ENCODE data around the gene REEP6. TPM values are rescaled to one million over a fixed set of nuclear protein-coding genes. Genes with fewer than 3 reads are reported as not detected.

Gene REEP6
- total RNA-seq, 1 experiment from 2014 or later: 10.5 TPM

- H3K4ac ChIP-seq (ENCODE audit: low read depth, low read length): no peak overlapping the region
- no peak overlapping the region for H2BK12ac ChIP-seq (ENCODE audit: insufficient read length, low read depth, low read length)
- no peak overlapping the region for H2AFZ ChIP-seq (ENCODE audit: low read length)
- H4K5ac ChIP-seq (ENCODE audit: insufficient read length, low read depth, low read length): no peak overlapping the region
- no peak overlapping the region for H4K8ac ChIP-seq (replicated peaks; ENCODE audit: insufficient read length, low read depth, low read length)
- no peak overlapping the region for H2BK15ac ChIP-seq (ENCODE audit: low read depth, low read length)
- H3K9me3 Mint-ChIP-seq: peaks cover 0 to 6% of the 10 kb centered on the region in 2 experiments; a peak in 3 of 5 replicates
- H3K4me1 Mint-ChIP-seq: peaks cover 6 to 7% of the 10 kb centered on the region in 2 experiments; a peak in 3 of 4 replicates
- DNase-seq: no peak
- no peak overlapping the region for H3K27ac ChIP-seq (ENCODE audit: insufficient read length, low read depth, low read length)
- TF ChIP-seq CTCF (conservative IDR thresholded peaks at IDR 0.05): no peak
- H3K36me3 Mint-ChIP-seq (ENCODE audit: insufficient read depth in 1 of 3, low read depth in 3 of 3): no peaks in the 10 kb centered on the region
- no peak overlapping the region for H3K4me2 ChIP-seq (ENCODE audit: insufficient read depth, insufficient read length, low read length)
- H4K91ac ChIP-seq (ENCODE audit: insufficient read length, low read depth, low read length): no peak overlapping the region
- H3K18ac ChIP-seq (ENCODE audit: insufficient read length, low read depth, low read length): no peak overlapping the region
- H2BK20ac ChIP-seq (ENCODE audit: low read depth, low read length, poor library complexity, severe bottlenecking): no peak overlapping the region
- no peaks in the 10 kb centered on the region for H3K79me2 ChIP-seq (ENCODE audit: insufficient read depth, low read length)
- no peak overlapping the region for H3K14ac ChIP-seq (ENCODE audit: insufficient read depth, low read length)
- no peaks in the 10 kb centered on the region for H3K9me3 ChIP-seq (ENCODE audit: control insufficient read depth, low read depth, low read length)
- no peak overlapping the region for H3K9ac ChIP-seq (ENCODE audit: extremely low read depth, insufficient read length, low read length)
- no peak overlapping the region for H3K4me3 Mint-ChIP-seq
- no peak overlapping the region for H3K27ac Mint-ChIP-seq
- H3T11ph ChIP-seq (ENCODE audit: low read length): no peak overlapping the region
- no peak overlapping the region for H3K56ac ChIP-seq (ENCODE audit: insufficient read length, low read depth, low read length)
- peaks cover 2% of the 10 kb centered on the region for H3K23me2 ChIP-seq (ENCODE audit: insufficient read length, low read depth, low read length, poor library complexity, severe bottlenecking)
- H3K79me1 ChIP-seq (ENCODE audit: insufficient read depth, low read depth, low read length, poor library complexity, severe bottlenecking): no peaks in the 10 kb centered on the region
- H4K20me1 ChIP-seq (ENCODE audit: control insufficient read depth, insufficient read depth, insufficient read length): peaks cover 3% of the 10 kb centered on the region
- H3K27me3 ChIP-seq (ENCODE audit: insufficient read depth, low read length): peaks cover 16% of the 10 kb centered on the region; the same call in 1 of the 2 replicates
- no peak overlapping the region for H2AK5ac ChIP-seq (ENCODE audit: insufficient read length, low read length)
- H3K4me1 ChIP-seq (ENCODE audit: insufficient read depth, low read length): no peaks in the 10 kb centered on the region
- WGBS (ENCODE audit: extremely low coverage, insufficient read length, low lambda C conversion rate): no CpG with 5 or more reads among the region's 10 CpGs
- no peak overlapping the region for H2BK120ac ChIP-seq (ENCODE audit: low read depth, low read length, poor library complexity, severe bottlenecking)
- H3K27me3 Mint-ChIP-seq (ENCODE audit: low read depth): peaks cover 83% of the 10 kb centered on the region
- no peak overlapping the region for H3K23ac ChIP-seq (ENCODE audit: insufficient read length, low read depth, low read length)
- H2BK5ac ChIP-seq (ENCODE audit: insufficient read length, low read length): no peak overlapping the region
Measured at GRCh38 chr19:1522061-1522460, 31.1 kb downstream of the REEP6 start.
